WTC11 (cell line): ENCODE results near the gene SOCS6.

Experiments
- CTCF ChIP-seq: fragments of 200-600 bp; IDR thresholded peaks from 2 replicates; pipeline ENCODE4 v1.8.0; 2022; ENCODE audit warnings: antibody characterized with exemption
- E2F1 ChIP-seq: sonication (generic); formaldehyde crosslinking; IDR thresholded peaks from 2 replicates; pipeline ENCODE4 v1.8.0; 2022; ENCODE audit warnings: mild to moderate bottlenecking, missing genetic modification reagents
- ESRRA ChIP-seq: sonication (generic); formaldehyde crosslinking; IDR thresholded peaks from 2 replicates; pipeline ENCODE4 v1.8.1; 2022; ENCODE audit warnings: mild to moderate bottlenecking, missing genetic modification reagents, borderline replicate concordance
- MXD4 ChIP-seq: fragments of 250-450 bp; sonication (Bioruptor Pico); IDR thresholded peaks from 2 replicates; pipeline ENCODE4 v1.8.0; 2021; ENCODE audit warnings: mild to moderate bottlenecking, moderate library complexity, borderline replicate concordance
- NFATC4 ChIP-seq: fragments of 250-450 bp; sonication (Bioruptor Pico); IDR thresholded peaks from 2 replicates; pipeline ENCODE4 v1.9.0; 2021; ENCODE audit warnings: mild to moderate bottlenecking
- SP1 ChIP-seq: sonication (generic); formaldehyde crosslinking; conservative IDR thresholded peaks from 2 replicates; pipeline ENCODE4 v1.8.1; 2022; ENCODE audit warnings: missing genetic modification reagents

- TF ChIP-seq CTCF (no peak), SP1 (CRISPR knock-in tag) (no peak), ESRRA (CRISPR knock-in tag) (no peak), NFATC4 (CRISPR knock-in tag) (no peak), MXD4 (CRISPR knock-in tag) (no peak), E2F1 (CRISPR knock-in tag) (no peak)
These were observed 31.9 kb upstream of the SOCS6 start for GRCh38 chr18:70256994-70257393.
